Hepatocyte (in vitro differentiated cells): ENCODE measurements around the gene TTC9. TPM values are rescaled to one million over a fixed set of nuclear protein-coding genes. Genes with fewer than 3 reads are reported as not detected.

Experiments used
- DNase-seq: peaks from one replicate; pipeline ENCODE4 v3.0.0-alpha.2; 2016; ENCODE audit warnings: low spot score
- H2AFZ ChIP-seq: fragments of 200-600 bp; sonication (generic); 2 replicates; pipeline ENCODE4 v1.6.0; 2016; ENCODE audit warnings: antibody characterized with exemption, mild to moderate bottlenecking
- H3K27ac ChIP-seq: fragments of 200-600 bp; sonication (generic); 2 replicates; pipeline ENCODE4 v1.5.1; 2016; ENCODE audit warnings: mild to moderate bottlenecking
- H3K27me3 ChIP-seq: fragments of 200-600 bp; sonication (generic); 2 replicates; pipeline ENCODE4 v1.6.1; 2016
- H3K36me3 ChIP-seq: fragments of 200-600 bp; sonication (generic); replicated peaks from 2 replicates; pipeline ENCODE4 v1.5.1; 2016; ENCODE audit warnings: low read depth; ENCODE audit not compliant: insufficient read depth
- H3K4me1 ChIP-seq: fragments of 200-600 bp; sonication (generic); 2 replicates; pipeline ENCODE4 v1.5.1; 2016; ENCODE audit warnings: mild to moderate bottlenecking, moderate library complexity; ENCODE audit not compliant: insufficient read depth
- H3K4me2 ChIP-seq: fragments of 200-600 bp; sonication (generic); 2 replicates; pipeline ENCODE4 v1.6.0; 2016
- H3K4me3 ChIP-seq: fragments of 200-600 bp; sonication (generic); 2 replicates; pipeline ENCODE4 v1.5.1; 2016; ENCODE audit warnings: mild to moderate bottlenecking
- H3K79me2 ChIP-seq: fragments of 200-600 bp; sonication (generic); 2 replicates; pipeline ENCODE4 v1.6.0; 2017; ENCODE audit warnings: mild to moderate bottlenecking
- H3K9me2 ChIP-seq: fragments of 200-600 bp; sonication (generic); replicated peaks from 2 replicates; pipeline ENCODE4 v1.6.0; 2017; ENCODE audit warnings: mild to moderate bottlenecking; ENCODE audit not compliant: insufficient read depth
- H3K9me3 ChIP-seq: fragments of 200-600 bp; sonication (generic); 2 replicates; pipeline ENCODE4 v1.5.1; 2016; ENCODE audit warnings: low read depth, mild to moderate bottlenecking
- H4K20me1 ChIP-seq: fragments of 200-600 bp; sonication (generic); 2 replicates; pipeline ENCODE4 v1.6.0; 2016; ENCODE audit warnings: mild to moderate bottlenecking; ENCODE audit not compliant: insufficient read depth, poor library complexity, severe bottlenecking
- CTCF ChIP-seq: fragments of 200-600 bp; sonication (generic); IDR thresholded peaks from 2 replicates; pipeline ENCODE4 v1.5.1; 2016; ENCODE audit warnings: antibody characterized with exemption, mild to moderate bottlenecking; ENCODE audit not compliant: poor library complexity
- EZH2 ChIP-seq: fragments of 200-600 bp; sonication (generic); IDR thresholded peaks from 2 replicates; pipeline ENCODE4 v1.6.1; 2016; ENCODE audit warnings: antibody characterized with exemption, mild to moderate bottlenecking, borderline replicate concordance
- EZH2phosphoT487 ChIP-seq: fragments of 200-600 bp; sonication (generic); IDR thresholded peaks from one replicate; pipeline ENCODE4 v1.6.1; 2018; ENCODE audit warnings: antibody characterized with exemption, mild to moderate bottlenecking, low read depth, moderate library complexity; ENCODE audit not compliant: unreplicated experiment, severe bottlenecking
- WGBS: methylation state at CpG from one replicate; pipeline ENCODE4 v1.1.6; 2016; ENCODE audit warnings: low lambda C conversion rate; ENCODE audit errors: missing lambda C conversion rate; 5-methylcytosine and 5-hydroxymethylcytosine counted together
- polyA plus RNA-seq: library from polyadenylated mRNA; unstranded; fragments of >200 nt; fragmentation: Nextera tagmentation; extraction: Ambion mirVana; gene quantifications from 2 replicates; pipeline ENCODE4 v1.2.1, GENCODE V29; 2016
- total RNA-seq: library from RNA; depleted of rRNA; stranded (reverse); fragments of >200 nt; gene quantifications from 2 replicates; pipeline ENCODE4 v1.2.3, GENCODE V29; 2014

The TTC9 gene
- total and polyA plus RNA-seq, 2 experiments from 2014 or later: 3.6 to 4.9 TPM

- H4K20me1 ChIP-seq: no peaks in the 10 kb centered on the region
- no peaks in the 10 kb centered on the region for H3K36me3 ChIP-seq
- H3K4me2 ChIP-seq: no peak overlapping the region
- no peaks in the 10 kb centered on the region for H3K9me3 ChIP-seq
- H3K9me2 ChIP-seq: no peaks in the 10 kb centered on the region
- TF ChIP-seq EZH2: no peak
- TF ChIP-seq CTCF: no peak
- no peak for TF ChIP-seq EZH2phosphoT487
- no peak overlapping the region for H2AFZ ChIP-seq
- H3K4me3 ChIP-seq: no peak overlapping the region
- WGBS: 67% methylated on average over 2 of the region's 2 CpGs
- peaks cover 4% of the 10 kb centered on the region for H3K4me1 ChIP-seq
- DNase-seq: no peak
- peaks cover 21% of the 10 kb centered on the region for H3K79me2 ChIP-seq
- peaks cover 17% of the 10 kb centered on the region for H3K27me3 ChIP-seq
- no peak overlapping the region for H3K27ac ChIP-seq
These were observed 5.0 kb downstream of the TTC9 start for GRCh38 chr14:70646705-70647104.

GRCh38 chr14:70648346-70648745, 6.6 kb downstream of the TTC9 start:
- H3K9me2 ChIP-seq: no peaks in the 10 kb centered on the region
- no peak overlapping the region for H3K4me2 ChIP-seq
- peaks cover 5% of the 10 kb centered on the region for H3K27me3 ChIP-seq
- no peaks in the 10 kb centered on the region for H3K9me3 ChIP-seq
- no peak for DNase-seq
- H4K20me1 ChIP-seq: no peaks in the 10 kb centered on the region
- peaks cover 16% of the 10 kb centered on the region for H3K79me2 ChIP-seq
- no peaks in the 10 kb centered on the region for H3K4me1 ChIP-seq
- no peak overlapping the region for H3K27ac ChIP-seq
- no peaks in the 10 kb centered on the region for H3K36me3 ChIP-seq
- TF ChIP-seq EZH2: no peak
- no peak for TF ChIP-seq CTCF
- TF ChIP-seq EZH2phosphoT487: no peak
- H3K4me3 ChIP-seq: no peak overlapping the region
- no peak overlapping the region for H2AFZ ChIP-seq

- H3K4me2 ChIP-seq: no peak overlapping the region
- H3K27ac ChIP-seq: no peak overlapping the region
- H3K4me3 ChIP-seq: no peak overlapping the region
- DNase-seq: no peak
- TF ChIP-seq CTCF (no peak), EZH2 (no peak), EZH2phosphoT487 (no peak)
- no peak overlapping the region for H2AFZ ChIP-seq
- WGBS: 95% methylated on average over 4 of the region's 4 CpGs
- no peaks in the 10 kb centered on the region for H3K9me2 ChIP-seq
- H3K36me3 ChIP-seq: no peaks in the 10 kb centered on the region
- H3K4me1 ChIP-seq: no peaks in the 10 kb centered on the region
- no peaks in the 10 kb centered on the region for H3K27me3 ChIP-seq
- H3K79me2 ChIP-seq: peaks cover 6% of the 10 kb centered on the region
- no peaks in the 10 kb centered on the region for H3K9me3 ChIP-seq
- H4K20me1 ChIP-seq: no peaks in the 10 kb centered on the region
These were observed 8.1 kb downstream of the TTC9 start for GRCh38 chr14:70649803-70650202.

GRCh38 chr14:70651522-70651921, 9.8 kb downstream of the TTC9 start:
- Histone ChIP-seq H3K36me3 (no peaks in the 10 kb centered on the region), H3K79me2 (peaks cover 6% of the 10 kb centered on the region), H3K4me1 (no peaks in the 10 kb centered on the region), H3K9me3 (no peaks in the 10 kb centered on the region), H3K4me2 (no peak overlapping the region), H3K27ac (no peak overlapping the region), H3K9me2 (no peaks in the 10 kb centered on the region), H4K20me1 (no peaks in the 10 kb centered on the region), H3K27me3 (no peaks in the 10 kb centered on the region), H2AFZ (no peak overlapping the region), H3K4me3 (no peak overlapping the region)
- no peak for TF ChIP-seq EZH2phosphoT487
- no peak for TF ChIP-seq EZH2
- TF ChIP-seq CTCF: no peak
- 92% methylated on average over 5 of the region's 5 CpGs for WGBS
- no peak for DNase-seq
